MM.1S (cell line): Measurements from ENCODE around the gene SORCS2.

Experiments
- DNase-seq: peaks from one replicate; pipeline ENCODE4 v3.0.0-alpha.2; 2015
- H2AFZ ChIP-seq: fragments of 300-600 bp; sonication (generic); 2 replicates; pipeline ENCODE4 v1.6.0; 2016; ENCODE audit warnings: antibody characterized with exemption, low read length
- H3F3A ChIP-seq: fragments of 300-600 bp; sonication (generic); 2 replicates; pipeline ENCODE4 v1.6.1; 2016; ENCODE audit warnings: mild to moderate bottlenecking, antibody characterized with exemption, low read length, moderate library complexity, mixed read lengths; ENCODE audit not compliant: insufficient read depth
- H3K27ac ChIP-seq: fragments of 300-600 bp; sonication (generic); 2 replicates; pipeline ENCODE4 v1.5.1; 2016; ENCODE audit warnings: mild to moderate bottlenecking, low read length
- H3K27me3 ChIP-seq: fragments of 300-600 bp; sonication (generic); replicated peaks from 2 replicates; pipeline ENCODE4 v1.6.0; 2016; ENCODE audit warnings: low read length; ENCODE audit not compliant: insufficient read depth
- H3K36me3 ChIP-seq: fragments of 300-600 bp; sonication (generic); replicated peaks from 2 replicates; pipeline ENCODE4 v1.6.1; 2016; ENCODE audit warnings: mild to moderate bottlenecking, low read length, mixed read lengths; ENCODE audit not compliant: insufficient read depth
- H3K4me1 ChIP-seq: fragments of 300-600 bp; sonication (generic); 2 replicates; pipeline ENCODE4 v1.6.1; 2016; ENCODE audit warnings: low read length, mixed read lengths
- H3K4me2 ChIP-seq: fragments of 300-600 bp; sonication (generic); 2 replicates; pipeline ENCODE4 v1.6.0; 2016; ENCODE audit warnings: low read depth, low read length
- H3K4me3 ChIP-seq: fragments of 300-600 bp; sonication (generic); 2 replicates; pipeline ENCODE4 v1.5.1; 2016; ENCODE audit warnings: low read length, mixed read lengths
- H3K79me2 ChIP-seq: fragments of 300-600 bp; sonication (generic); 2 replicates; pipeline ENCODE4 v1.6.1; 2016; ENCODE audit warnings: mixed run types, low read length, mixed read lengths
- H3K9ac ChIP-seq: fragments of 300-600 bp; sonication (generic); 2 replicates; pipeline ENCODE4 v1.6.1; 2016; ENCODE audit warnings: low read length, mixed read lengths
- H3K9me2 ChIP-seq: fragments of 300-600 bp; sonication (generic); replicated peaks from 2 replicates; pipeline ENCODE4 v1.6.1; 2016; ENCODE audit warnings: mild to moderate bottlenecking, low read length, mixed read lengths; ENCODE audit not compliant: insufficient read depth
- H3K9me3 ChIP-seq: fragments of 300-600 bp; sonication (generic); replicated peaks from 2 replicates; pipeline ENCODE4 v1.6.1; 2016; ENCODE audit warnings: mild to moderate bottlenecking, low read length, mixed read lengths; ENCODE audit not compliant: insufficient read depth
- H4K20me1 ChIP-seq: fragments of 300-600 bp; sonication (generic); 2 replicates; pipeline ENCODE4 v1.6.1; 2016; ENCODE audit warnings: mild to moderate bottlenecking, low read length, moderate library complexity, mixed read lengths; ENCODE audit not compliant: insufficient read depth
- EZH2 ChIP-seq: fragments of 300-600 bp; sonication (generic); optimal IDR thresholded peaks from 2 replicates; pipeline ENCODE3; 2017; ENCODE audit warnings: low read depth, mild to moderate bottlenecking, antibody characterized with exemption, low read length, mixed read lengths
- EZH2phosphoT487 ChIP-seq: fragments of 300-600 bp; sonication (generic); IDR thresholded peaks from 2 replicates; pipeline ENCODE4 v1.6.1; 2018; ENCODE audit warnings: antibody characterized with exemption, low read length
- TF ChIP-seq, protein P1 (sequence below): fragments of 300-600 bp; sonication (generic); IDR thresholded peaks from 2 replicates; pipeline ENCODE4 v1.5.1; 2016; ENCODE audit warnings: antibody characterized with exemption, low read length, mixed read lengths

SORCS2 gene

DNA sequence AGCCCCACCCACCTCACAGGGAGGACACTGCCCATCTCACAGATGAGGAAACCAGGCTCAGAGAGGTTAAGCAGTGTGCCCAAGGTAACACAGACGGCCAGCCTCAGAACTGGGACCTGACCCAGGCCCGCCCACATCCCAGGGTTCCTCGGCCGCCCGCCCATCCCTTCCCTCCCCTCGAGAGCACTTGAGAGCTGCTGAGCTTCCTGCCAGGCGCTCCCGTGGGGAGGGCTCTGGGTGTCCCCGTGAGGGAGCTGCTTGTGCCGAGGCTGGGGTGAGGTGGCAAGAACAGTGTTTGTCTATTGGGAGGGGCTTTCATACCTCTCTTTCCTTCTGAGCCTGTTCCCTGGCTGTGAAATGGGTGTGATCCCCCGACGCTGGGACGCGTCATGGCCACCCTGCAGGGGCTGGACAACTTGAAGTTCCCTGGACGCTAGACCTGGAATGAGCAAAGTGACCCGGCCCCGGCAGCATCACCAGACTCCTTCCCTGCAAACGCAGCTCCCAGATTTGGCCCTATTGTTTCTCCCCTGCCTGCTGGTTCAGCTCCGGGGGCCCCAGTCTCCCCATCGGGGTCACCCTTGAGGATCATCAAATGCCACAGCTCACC lies 542.4 kb downstream of the SORCS2 start:
- Histone ChIP-seq H2AFZ (no peak overlapping the region), H3K4me1 (no peaks in the 10 kb centered on the region), H3K4me2 (no peak overlapping the region), H3K79me2 (no peaks in the 10 kb centered on the region), H3K9me3 (no peaks in the 10 kb centered on the region), H3K4me3 (no peak overlapping the region), H4K20me1 (no peaks in the 10 kb centered on the region), H3K9ac (no peak overlapping the region), H3K27me3 (peaks cover 98% of the 10 kb centered on the region), H3K9me2 (no peaks in the 10 kb centered on the region), H3K36me3 (no peaks in the 10 kb centered on the region), H3F3A (no peaks in the 10 kb centered on the region), H3K27ac (no peak overlapping the region)
- TF ChIP-seq, protein P1, sequence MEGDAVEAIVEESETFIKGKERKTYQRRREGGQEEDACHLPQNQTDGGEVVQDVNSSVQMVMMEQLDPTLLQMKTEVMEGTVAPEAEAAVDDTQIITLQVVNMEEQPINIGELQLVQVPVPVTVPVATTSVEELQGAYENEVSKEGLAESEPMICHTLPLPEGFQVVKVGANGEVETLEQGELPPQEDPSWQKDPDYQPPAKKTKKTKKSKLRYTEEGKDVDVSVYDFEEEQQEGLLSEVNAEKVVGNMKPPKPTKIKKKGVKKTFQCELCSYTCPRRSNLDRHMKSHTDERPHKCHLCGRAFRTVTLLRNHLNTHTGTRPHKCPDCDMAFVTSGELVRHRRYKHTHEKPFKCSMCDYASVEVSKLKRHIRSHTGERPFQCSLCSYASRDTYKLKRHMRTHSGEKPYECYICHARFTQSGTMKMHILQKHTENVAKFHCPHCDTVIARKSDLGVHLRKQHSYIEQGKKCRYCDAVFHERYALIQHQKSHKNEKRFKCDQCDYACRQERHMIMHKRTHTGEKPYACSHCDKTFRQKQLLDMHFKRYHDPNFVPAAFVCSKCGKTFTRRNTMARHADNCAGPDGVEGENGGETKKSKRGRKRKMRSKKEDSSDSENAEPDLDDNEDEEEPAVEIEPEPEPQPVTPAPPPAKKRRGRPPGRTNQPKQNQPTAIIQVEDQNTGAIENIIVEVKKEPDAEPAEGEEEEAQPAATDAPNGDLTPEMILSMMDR: no peak
- no peak for TF ChIP-seq EZH2phosphoT487
- no peak for TF ChIP-seq EZH2
- DNase-seq: no peak

- no peak for DNase-seq
- no peaks in the 10 kb centered on the region for H3K9me3 ChIP-seq
- peaks cover 98% of the 10 kb centered on the region for H3K27me3 ChIP-seq
- TF ChIP-seq EZH2 (no peak), EZH2phosphoT487 (no peak)
- TF ChIP-seq, protein P1: no peak
- H3K4me1 ChIP-seq: no peaks in the 10 kb centered on the region
- H3K36me3 ChIP-seq: no peaks in the 10 kb centered on the region
- no peaks in the 10 kb centered on the region for H4K20me1 ChIP-seq
- H3K9me2 ChIP-seq: no peaks in the 10 kb centered on the region
- no peak overlapping the region for H3K4me2 ChIP-seq
- H3K4me3 ChIP-seq: no peak overlapping the region
- H3K9ac ChIP-seq: no peak overlapping the region
- no peak overlapping the region for H3K27ac ChIP-seq
- H2AFZ ChIP-seq: no peak overlapping the region
- H3F3A ChIP-seq: no peaks in the 10 kb centered on the region
- H3K79me2 ChIP-seq: no peaks in the 10 kb centered on the region
These were observed 543.1 kb downstream of the SORCS2 start for GRCh38 chr4:7735395-7735794.

GRCh38 chr4:7735961-7736360 lies 543.6 kb downstream of the SORCS2 start:
- TF ChIP-seq EZH2phosphoT487: no peak
- TF ChIP-seq, protein P1: no peak
- TF ChIP-seq EZH2: no peak
- H3K9me2 ChIP-seq: no peaks in the 10 kb centered on the region
- no peak overlapping the region for H2AFZ ChIP-seq
- no peaks in the 10 kb centered on the region for H4K20me1 ChIP-seq
- H3F3A ChIP-seq: no peaks in the 10 kb centered on the region
- H3K4me1 ChIP-seq: no peaks in the 10 kb centered on the region
- H3K27ac ChIP-seq: no peak overlapping the region
- no peaks in the 10 kb centered on the region for H3K9me3 ChIP-seq
- no peak overlapping the region for H3K4me3 ChIP-seq
- H3K4me2 ChIP-seq: no peak overlapping the region
- H3K79me2 ChIP-seq: no peaks in the 10 kb centered on the region
- no peak overlapping the region for H3K9ac ChIP-seq
- no peak for DNase-seq
- no peaks in the 10 kb centered on the region for H3K36me3 ChIP-seq
- H3K27me3 ChIP-seq: peaks cover 98% of the 10 kb centered on the region
